ENCODE results near the gene FYB2.

GRCh38 chr1:56713112-56713511 lies 106.1 kb downstream of the FYB2 start:
- no peak for TF ChIP-seq PATZ1 (CRISPR knock-in tag; IDR thresholded peaks at IDR 0.05; ENCODE audit: borderline replicate concordance)
- no peak for TF ChIP-seq CREB5 (CRISPR knock-in tag; IDR thresholded peaks at IDR 0.05; ENCODE audit: low read depth)
- TF ChIP-seq RARB (CRISPR knock-in tag; IDR thresholded peaks at IDR 0.05): no peak
- no peak for TF ChIP-seq PPARA (CRISPR knock-in tag; IDR thresholded peaks at IDR 0.05; ENCODE audit: borderline replicate concordance)
